K562 (cell line): ENCODE data around the gene PLXNB1. TPM values are rescaled to one million over a fixed set of nuclear protein-coding genes. Genes with fewer than 3 reads are reported as not detected.

Experiments used
- ATAC-seq: fragments of 200-7000 bp; cut with Tn5 transposase; 3 replicates; pipeline ENCODE4 v1.9.1; 2020; ENCODE audit warnings: moderate library complexity
- BruUV-seq: library from RNA; stranded (reverse); fragments of 400-500 nt; replicated peaks from 2 replicates; lab custom pipeline; 2021; lab: Mats Ljungman, UMichigan
- CTCF ChIA-PET: fragments of 300-600 bp; formaldehyde crosslinking; extraction: SDS; loops from one replicate; lab custom pipeline; 2021; ENCODE audit warnings: low intra/inter-chr PET ratio; lab: Yijun Ruan, JAX
- POLR2A ChIA-PET: fragments of 300-600, 350-650 bp; sonication (Branson Sonifier 250); formaldehyde crosslinking; extraction: SDS; loops from one replicate; lab custom pipeline; 2021; ENCODE audit warnings: antibody characterized with exemption, inconsistent platforms; lab: Yijun Ruan, JAX
- DNase-seq, 4 experiments: peaks; one replicate each; pipeline versions ENCODE4 v3.0.0 to v3.0.0-alpha.2; 2011 to 2018; ENCODE audit warnings: low spot score in 3 of 4, mixed read lengths in 3 of 4; ENCODE audit errors: extremely low read depth in 1 of 4
- FAIRE-seq: peaks from 2 replicates; lab custom pipeline; 2011; peaks lifted over from hg19 to GRCh38; lab: Jason Lieb, UNC
- H2AFZ ChIP-seq: 2 replicates; pipeline ENCODE4 v1.6.0; 2011; ENCODE audit warnings: low read depth, low read length, control low read depth, inconsistent platforms
- H3K27ac ChIP-seq: fragments of 200-600 bp; 3 replicates; pipeline ENCODE4 v1.8.0; 2011; ENCODE audit warnings: low read depth, mild to moderate bottlenecking, control low read depth, inconsistent platforms, low read length, moderate library complexity, mixed read lengths; ENCODE audit errors: extremely low read depth
- H3K27me3 ChIP-seq, 2 experiments: fragments of 300-600 bp in 1 of 2; 2 replicates in 1 of 2; 3 replicates in 1 of 2; pipeline versions ENCODE4 v1.6.0 to v1.8.0; 2011; ENCODE audit warnings: inconsistent platforms in 2 of 2, low read length in 2 of 2, mild to moderate bottlenecking in 1 of 2, mixed read lengths in 1 of 2, moderate library complexity in 1 of 2; ENCODE audit not compliant: control insufficient read depth in 2 of 2, insufficient read depth in 2 of 2
- H3K36me3 ChIP-seq: fragments of 300-600 bp; 3 replicates; pipeline ENCODE4 v1.8.0; 2011; ENCODE audit warnings: mild to moderate bottlenecking, low read length, inconsistent platforms; ENCODE audit not compliant: control insufficient read depth, insufficient read depth
- H3K4me1 ChIP-seq, 2 experiments: fragments of 200-600 bp in 1 of 2; replicated peaks in 1 of 2; 2 replicates in 1 of 2; 3 replicates in 1 of 2; pipeline versions ENCODE4 v1.5.1 to v1.8.0; 2011; ENCODE audit warnings: inconsistent platforms in 2 of 2, low read length in 2 of 2, mild to moderate bottlenecking in 1 of 2, mixed read lengths in 1 of 2, moderate library complexity in 1 of 2; ENCODE audit not compliant: control insufficient read depth in 2 of 2, insufficient read depth in 2 of 2
- H3K4me2 ChIP-seq: 2 replicates; pipeline ENCODE4 v1.6.1; 2011; ENCODE audit warnings: low read length, control low read depth, inconsistent platforms, mixed read lengths; ENCODE audit not compliant: insufficient read depth
- H3K4me3 ChIP-seq: fragments of 200-600 bp; sonication (generic), shearing (Covaris generic); 2 replicates; pipeline ENCODE4 v1.5.1; 2016; ENCODE audit warnings: control low read depth, inconsistent platforms
- H3K79me2 ChIP-seq: fragments of 200-600 bp; 3 replicates; pipeline ENCODE4 v1.8.0; 2011; ENCODE audit warnings: low read length, inconsistent platforms; ENCODE audit not compliant: control insufficient read depth, insufficient read depth
- H3K9ac ChIP-seq, 2 experiments: 2 replicates each; pipeline versions ENCODE4 v1.6.0 to v1.6.1; 2011; ENCODE audit warnings: low read depth in 2 of 2, low read length in 2 of 2, control low read depth in 1 of 2, inconsistent platforms in 1 of 2, mild to moderate bottlenecking in 1 of 2, mixed read lengths in 1 of 2; ENCODE audit not compliant: insufficient read depth in 1 of 2
- H3K9me1 ChIP-seq: one replicate; pipeline ENCODE4 v1.6.0; 2011; ENCODE audit warnings: inconsistent platforms, mild to moderate bottlenecking, low read length, moderate library complexity; ENCODE audit not compliant: control insufficient read depth, insufficient read depth
- H3K9me3 ChIP-seq: replicated peaks from 2 replicates; pipeline ENCODE4 v1.5.1; 2011; ENCODE audit warnings: low read depth, low read length, inconsistent platforms; ENCODE audit not compliant: control insufficient read depth, insufficient read depth
- H4K20me1 ChIP-seq: replicated peaks from 2 replicates; pipeline ENCODE4 v1.6.1; 2011; ENCODE audit warnings: low read length, inconsistent platforms, mixed read lengths; ENCODE audit not compliant: control insufficient read depth, insufficient read depth
- C11orf30 ChIP-seq: fragments of 450-650 bp; IDR thresholded peaks from 2 replicates; pipeline ENCODE4 v1.6.1; 2016; ENCODE audit warnings: low read depth, mild to moderate bottlenecking
- CUX1 ChIP-seq: fragments of 200-800 bp; sonication (Bioruptor generic); IDR thresholded peaks from 2 replicates; pipeline ENCODE4 v1.6.1; 2016; ENCODE audit warnings: missing genetic modification characterization, missing compliant biosample characterization
- GABPB2 ChIP-seq: fragments of 250-450 bp; sonication (Bioruptor Pico); conservative IDR thresholded peaks from 2 replicates; pipeline ENCODE4 v1.5.1; 2021; ENCODE audit warnings: mild to moderate bottlenecking
- HDAC2 ChIP-seq: fragments of 450-650 bp; IDR thresholded peaks from 2 replicates; pipeline ENCODE4 v1.6.1; 2016; ENCODE audit warnings: mild to moderate bottlenecking
- HOMEZ ChIP-seq: fragments of 250-450 bp; sonication (Bioruptor Pico); IDR thresholded peaks from 2 replicates; pipeline ENCODE4 v1.4.0; 2020; ENCODE audit warnings: mild to moderate bottlenecking, moderate library complexity
- MCM3 ChIP-seq: fragments of 450-650 bp; IDR thresholded peaks from 2 replicates; pipeline ENCODE4 v1.6.1; 2016
- MEIS2 ChIP-seq: fragments of 450-650 bp; IDR thresholded peaks from 2 replicates; pipeline ENCODE4 v1.6.1; 2014; ENCODE audit warnings: mild to moderate bottlenecking; ENCODE audit not compliant: partially characterized antibody
- NRF1 ChIP-seq, 2 experiments: fragments of 450-650 bp; IDR thresholded peaks in 1 of 2; conservative IDR thresholded peaks in 1 of 2; 2 replicates each; pipeline ENCODE4 v1.6.1; 2014; ENCODE audit warnings: mild to moderate bottlenecking in 2 of 2
- ZBTB43 ChIP-seq: sonication (generic); formaldehyde crosslinking; IDR thresholded peaks from 2 replicates; pipeline ENCODE4 v1.8.0; 2023; ENCODE audit warnings: mild to moderate bottlenecking, missing genetic modification reagents
- ZNF124 ChIP-seq: sonication (generic); formaldehyde crosslinking; IDR thresholded peaks from 2 replicates; pipeline ENCODE4 v1.8.1; 2022; ENCODE audit warnings: missing genetic modification reagents
- ZNF24 ChIP-seq: fragments of 450-650 bp; IDR thresholded peaks from 2 replicates; pipeline ENCODE4 v1.6.1; 2016
- ZNF3 ChIP-seq: fragments of 250-450 bp; sonication (Bioruptor Pico); IDR thresholded peaks from 2 replicates; pipeline ENCODE4 v1.5.0; 2021; ENCODE audit warnings: mild to moderate bottlenecking, moderate library complexity
- WGBS: fragments of 100-300 bp; shearing (Covaris generic); methylation state at CpG from one replicate; pipeline ENCODE4 v1.1.6; 2016; ENCODE audit warnings: low coverage, mixed read lengths; ENCODE audit not compliant: insufficient coverage; ENCODE audit errors: missing lambda C conversion rate; 5-methylcytosine and 5-hydroxymethylcytosine counted together
- in situ Hi-C: fragments of 300-500 bp; cut with MboI; formaldehyde crosslinking; loops from 4 replicates; pipeline ENCODE4 v1.15.0; 2018; ENCODE audit warnings: inconsistent platforms, mixed read lengths
- intact Hi-C: fragments of 100-400 bp; cut with micrococcal nuclease; formaldehyde crosslinking; loops from 2 replicates; pipeline ENCODE4 v1.14.2; 2022
- polyA plus RNA-seq, 8 experiments: library from polyadenylated mRNA; depleted of rRNA in 4 of 8; stranded (reverse) in 5 of 8; unstranded in 3 of 8; fragments of >200 nt; fragmentation: Nextera tagmentation in 2 of 8; fragmentation: Illumina TruSeq in 1 of 8; extraction: Ambion mirVana in 2 of 8; extraction: Trizol in 1 of 8; gene quantifications; 2 replicates each; pipeline versions ENCODE4 v1.2.1 to v1.2.3, GENCODE V29; 2011 to 2014; ENCODE audit warnings: inconsistent platforms in 1 of 8, missing spikeins in 1 of 8
- total RNA-seq, 7 experiments: library from RNA; depleted of rRNA in 6 of 7; stranded (reverse); fragments of >200 nt in 6 of 7; fragmentation: Illumina TruSeq in 2 of 7; extraction: Trizol in 2 of 7; gene quantifications; 2 replicates each; pipeline versions ENCODE4 v1.2.1 to v1.2.3, GENCODE V29; 2011 to 2021; ENCODE audit warnings: low replicate concordance in 1 of 7

PLXNB1 gene
- total and polyA plus RNA-seq, 9 of the 15 experiments (the other 6 are each of a cell fraction or from before 2014, with no cell fraction given): 0.17 to 17.4 (median 6.0) TPM

- H4K20me1 ChIP-seq: no peaks in the 10 kb centered on the region
- no TSS peak for BruUV-seq
Observed at GRCh38 chr3:48422681-48423080, 7.2 kb downstream of the PLXNB1 start.

More at GRCh38 chr3:48422681-48423080, 7.2 kb downstream of the PLXNB1 start:
- Histone ChIP-seq H3K9ac (0 out of 4 replicates have a peak overlapping the region, but pooled peaks of 1 of the 2 experiments have one; percentile 17), H3K27ac (no peak overlapping the region), H3K79me2 (no peaks in the 10 kb centered on the region), H3K9me3 (no peaks in the 10 kb centered on the region), H3K4me3 (no peak overlapping the region), H3K4me1 (peaks cover 0 to 29% of the 10 kb centered on the region in 2 experiments; a peak in 2 of 5 replicates), H3K27me3 (no peaks in the 10 kb centered on the region), H2AFZ (no peak overlapping the region), H3K4me2 (no peak overlapping the region), H3K9me1 (no peaks in the 10 kb centered on the region), H3K36me3 (no peaks in the 10 kb centered on the region)
- FAIRE-seq (no peak), ATAC-seq (no peak), DNase-seq (no peak)
- POLR2A ChIA-PET: interaction anchor here (0.6 to 1.4 kb wide), 5 partner anchors 10 to 187 kb away, joined by 3 to 4 read pairs (median 4); partner anchors contain the start of gene UQCRC1
- in situ Hi-C loops (no loop called here), intact Hi-C loops (no loop called here)
- CTCF ChIA-PET: no interaction called here
- WGBS: 18% methylated on average over 3 of the region's 8 CpGs
- TF ChIP-seq C11orf30 (no peak), HOMEZ (no peak), ZNF124 (CRISPR knock-in tag) (no peak), MEIS2 (no peak), ZNF24 (no peak), HDAC2 (no peak), ZNF3 (CRISPR knock-in tag) (no peak), ZBTB43 (no peak), GABPB2 (no peak), MCM3 (no peak), CUX1 (no peak), NRF1 (conservative IDR thresholded peaks at IDR 0.05 in 1 of 2, IDR thresholded peaks at IDR 0.05 in 1 of 2) (no peak)
